SJSA1 (cell line): ENCODE measurements around the gene DCLK2. TPM values are rescaled to one million over a fixed set of nuclear protein-coding genes. Genes with fewer than 3 reads are reported as not detected.
A peak's percentile ranks its signal among the peaks of the same experiment; 100 is the strongest.

Source experiments
- DNase-seq, 2 experiments: peaks; one replicate each; pipeline ENCODE4 v3.0.0-alpha.2; 2015 to 2020; ENCODE audit warnings: low spot score in 2 of 2, low read depth in 1 of 2
- H3K27ac ChIP-seq: fragments of 250-450 bp; sonication (Bioruptor Pico); 2 replicates; pipeline ENCODE4 v1.5.1; 2020; ENCODE audit warnings: mild to moderate bottlenecking, moderate library complexity
- H3K27me3 ChIP-seq: fragments of 250-450 bp; sonication (Bioruptor Pico); replicated peaks from 2 replicates; pipeline ENCODE4 v1.5.1; 2020; ENCODE audit warnings: mild to moderate bottlenecking, moderate library complexity
- H3K36me3 ChIP-seq: fragments of 250-450 bp; sonication (Bioruptor Pico); 2 replicates; pipeline ENCODE4 v1.5.1; 2020; ENCODE audit warnings: mild to moderate bottlenecking
- H3K4me1 ChIP-seq: fragments of 250-450 bp; sonication (Bioruptor Pico); replicated peaks from 2 replicates; pipeline ENCODE4 v1.6.1; 2021; ENCODE audit warnings: mild to moderate bottlenecking
- H3K4me3 ChIP-seq: fragments of 250-450 bp; sonication (Bioruptor Pico); 2 replicates; pipeline ENCODE4 v1.5.1; 2020; ENCODE audit warnings: mild to moderate bottlenecking
- H3K9me3 ChIP-seq: fragments of 250-450 bp; sonication (Bioruptor Pico); replicated peaks from 2 replicates; pipeline ENCODE4 v1.5.1; 2020; ENCODE audit warnings: mild to moderate bottlenecking
- total RNA-seq: library from RNA; depleted of rRNA; stranded (reverse); fragments of >200 nt; shearing (Covaris generic); gene quantifications from 2 replicates; pipeline ENCODE4 v1.2.3, GENCODE V29; 2014; rRNA removed

Gene DCLK2
- 5.2 and 5.7 TPM in 2 replicates for total RNA-seq

DNA sequence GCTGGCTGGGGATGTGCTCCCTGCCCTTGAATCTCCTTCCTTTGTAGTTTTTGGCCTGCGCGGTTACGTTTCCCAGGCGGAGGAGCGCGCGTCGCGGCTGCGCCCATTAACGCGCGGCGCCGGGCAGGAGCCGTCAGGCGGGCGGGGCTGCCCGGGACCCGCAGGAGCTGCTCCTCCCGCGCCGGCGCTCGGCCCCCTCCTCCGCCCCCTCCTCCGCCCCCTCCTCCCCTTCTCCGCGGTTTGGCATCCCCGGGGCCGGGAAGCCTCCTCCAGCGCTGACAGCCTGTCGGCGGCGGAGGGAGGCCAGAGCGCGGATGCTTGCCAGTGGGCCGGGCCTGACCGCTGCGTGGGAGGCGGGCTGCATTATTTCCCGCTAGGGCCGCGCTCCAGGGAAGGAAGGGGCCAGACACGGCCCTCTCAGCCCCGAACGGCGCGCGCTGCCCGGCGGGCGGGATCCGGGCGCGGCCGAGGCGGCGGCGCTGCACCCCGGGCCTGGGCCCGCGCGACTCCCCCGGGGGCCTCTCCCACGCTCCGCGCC lies at the start of gene DCLK2:
DCLK2 (plus strand) TSS at position 405 of the 538 bp plus-strand sequence. CDS start 583 bp downstream, outside the sequence.
- Histone ChIP-seq H3K27me3 (no peaks in the 10 kb centered on the region), H3K27ac (peak within 1 kb of the TSS; percentile 54), H3K9me3 (no peaks in the 10 kb centered on the region), H3K36me3 (peaks cover 6% of the 10 kb centered on the region), H3K4me1 (peaks cover 15% of the 10 kb centered on the region; the same call in 1 of the 2 replicates), H3K4me3 (peak within 1 kb of the TSS; percentile 68)
- peak; percentile 77 to 79 for DNase-seq

DNA sequence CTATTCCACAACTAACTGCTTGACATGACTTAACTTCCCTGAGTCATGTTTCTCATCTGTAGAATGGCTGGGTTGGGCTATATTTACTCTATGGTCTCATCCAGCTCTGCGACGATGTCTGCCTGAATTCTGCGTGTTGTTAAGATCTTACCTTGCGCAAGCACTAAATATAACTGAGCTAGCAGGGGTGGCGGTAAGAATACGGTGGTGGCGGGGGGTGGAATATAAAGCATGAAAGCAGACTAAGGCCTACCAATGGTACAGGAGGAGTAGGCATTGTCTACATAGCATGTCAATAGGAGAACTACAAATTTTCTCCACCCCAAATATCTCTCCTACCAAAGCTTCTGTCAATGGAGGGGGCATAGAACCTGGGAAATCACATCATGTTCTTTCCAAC lies 45.7 kb upstream of the DCLK2 start:
- Histone ChIP-seq H3K27me3 (no peaks in the 10 kb centered on the region), H3K36me3 (no peaks in the 10 kb centered on the region), H3K4me1 (no peaks in the 10 kb centered on the region), H3K27ac (no peak overlapping the region), H3K9me3 (0 out of 2 replicates have a peak, but pooled peaks cover 2% of the 10 kb centered on the region), H3K4me3 (no peak overlapping the region)
- no peak for DNase-seq

DNA sequence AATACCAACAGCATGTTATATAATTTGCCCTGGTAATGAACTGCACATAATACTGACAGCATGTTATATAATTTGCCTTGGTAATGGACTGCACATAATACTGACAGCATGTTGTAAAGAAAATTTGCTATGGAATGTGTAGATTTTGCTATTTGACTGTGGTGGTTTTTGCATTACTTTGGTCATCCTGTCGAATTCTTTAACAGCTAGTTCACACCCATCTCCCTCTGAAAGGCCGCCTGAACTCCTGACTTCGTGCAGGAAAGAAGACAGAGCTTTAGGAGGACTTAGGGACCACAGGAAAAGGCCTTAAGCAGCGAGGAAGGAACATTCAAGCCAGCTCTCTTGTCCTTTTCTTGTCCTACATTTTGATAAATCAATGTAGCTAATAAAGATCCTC lies 45.2 kb upstream of the DCLK2 start:
- H3K36me3 ChIP-seq: no peaks in the 10 kb centered on the region
- no peaks in the 10 kb centered on the region for H3K27me3 ChIP-seq
- DNase-seq: no peak
- H3K9me3 ChIP-seq: no peaks in the 10 kb centered on the region
- H3K27ac ChIP-seq: no peak overlapping the region
- H3K4me3 ChIP-seq: no peak overlapping the region
- H3K4me1 ChIP-seq: no peaks in the 10 kb centered on the region

DNA sequence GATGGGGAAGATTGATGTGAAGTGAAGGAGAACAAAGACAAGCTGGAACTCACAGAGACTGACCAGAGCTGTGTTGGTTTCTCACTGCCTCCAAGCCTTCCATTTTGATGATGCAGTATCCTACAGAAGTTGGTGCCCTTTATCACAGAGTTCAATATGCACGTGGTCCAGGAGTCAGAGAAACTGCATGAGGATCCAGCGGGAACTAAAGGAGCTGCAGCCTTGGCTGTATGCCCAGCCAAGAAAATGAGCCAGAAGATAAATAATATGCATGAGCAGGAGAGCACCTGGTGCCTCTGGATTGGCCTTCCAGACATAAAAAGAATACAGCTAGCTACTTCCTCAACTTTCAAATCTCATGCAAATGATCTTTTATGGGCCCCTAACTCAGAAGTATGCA lies 44.3 kb upstream of the DCLK2 start:
- no peak for DNase-seq
- no peaks in the 10 kb centered on the region for H3K27me3 ChIP-seq

DNA sequence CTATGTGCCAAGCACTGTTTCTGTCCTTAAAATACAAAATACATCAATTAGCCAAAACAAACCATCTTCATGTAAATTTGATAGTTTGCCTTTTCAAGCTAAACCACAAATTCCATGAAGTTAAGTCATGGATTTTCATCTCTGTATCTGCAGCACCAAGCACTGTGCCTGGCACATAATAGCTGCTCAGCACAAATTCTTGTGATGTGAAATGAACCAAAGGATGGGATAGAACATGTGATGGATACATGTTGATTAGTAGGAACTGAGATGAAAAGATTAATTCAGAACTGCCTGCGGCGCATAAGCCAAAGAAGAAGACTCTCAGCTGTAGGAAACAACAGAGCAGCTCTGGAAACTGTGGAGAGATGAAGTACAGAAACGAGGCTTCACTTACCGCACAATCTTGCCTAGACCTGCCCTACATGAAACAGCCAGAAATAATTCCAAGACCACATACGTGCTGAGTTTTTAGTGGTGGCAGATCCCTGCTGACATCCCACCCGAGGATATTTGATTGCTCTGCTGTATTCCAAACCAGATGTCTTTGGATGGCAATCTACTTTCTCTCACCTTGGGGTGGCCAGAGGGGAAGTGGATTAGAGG lies 40.9 kb upstream of the DCLK2 start:
- Histone ChIP-seq H3K4me1 (no peaks in the 10 kb centered on the region), H3K9me3 (no peaks in the 10 kb centered on the region), H3K4me3 (no peak overlapping the region), H3K27ac (no peak overlapping the region), H3K27me3 (no peaks in the 10 kb centered on the region), H3K36me3 (no peaks in the 10 kb centered on the region)
- no peak for DNase-seq

More for the DNA sequence above, 44.3 kb upstream of the DCLK2 start:
- Histone ChIP-seq H3K4me3 (no peak overlapping the region), H3K36me3 (no peaks in the 10 kb centered on the region), H3K4me1 (no peaks in the 10 kb centered on the region), H3K27ac (no peak overlapping the region), H3K9me3 (no peaks in the 10 kb centered on the region)

DNA sequence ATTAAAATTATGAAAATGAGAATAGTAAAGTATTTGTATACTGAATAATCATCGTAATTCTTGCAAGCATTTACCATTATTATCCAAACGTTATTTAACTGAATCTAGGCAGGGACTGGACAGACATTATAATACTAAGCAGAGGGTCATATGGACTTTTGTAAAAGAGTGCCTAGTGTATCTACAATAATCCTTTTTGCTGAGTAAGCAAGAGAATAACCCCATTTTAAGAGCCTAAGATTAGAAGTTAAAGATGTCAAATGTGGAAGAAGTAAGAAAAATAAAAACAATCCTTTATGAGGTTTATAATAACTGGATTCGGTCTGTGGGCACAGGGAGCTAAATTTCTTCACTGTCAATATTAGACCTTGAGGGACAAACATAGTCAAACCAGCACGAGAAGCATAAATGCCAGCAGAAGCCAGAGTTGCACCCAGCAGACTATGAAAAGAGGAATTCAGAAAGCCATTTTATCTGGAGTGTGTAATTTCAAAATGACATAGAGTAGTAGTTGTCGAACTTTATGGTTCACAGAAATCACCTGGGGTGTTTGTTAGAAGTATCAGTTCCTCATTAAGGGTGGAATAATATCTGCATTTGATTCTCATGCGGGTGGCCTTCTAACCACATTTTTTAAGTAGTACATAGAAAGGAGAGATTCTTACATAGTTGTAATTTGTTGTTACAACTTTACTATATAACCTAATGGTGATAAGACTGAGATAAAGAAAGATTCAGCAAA lies 39.7 kb upstream of the DCLK2 start:
- no peak overlapping the region for H3K4me3 ChIP-seq
- no peaks in the 10 kb centered on the region for H3K9me3 ChIP-seq
- H3K4me1 ChIP-seq: no peaks in the 10 kb centered on the region
- H3K27me3 ChIP-seq: no peaks in the 10 kb centered on the region
- H3K27ac ChIP-seq: no peak overlapping the region
- H3K36me3 ChIP-seq: no peaks in the 10 kb centered on the region
- no peak for DNase-seq

DNA sequence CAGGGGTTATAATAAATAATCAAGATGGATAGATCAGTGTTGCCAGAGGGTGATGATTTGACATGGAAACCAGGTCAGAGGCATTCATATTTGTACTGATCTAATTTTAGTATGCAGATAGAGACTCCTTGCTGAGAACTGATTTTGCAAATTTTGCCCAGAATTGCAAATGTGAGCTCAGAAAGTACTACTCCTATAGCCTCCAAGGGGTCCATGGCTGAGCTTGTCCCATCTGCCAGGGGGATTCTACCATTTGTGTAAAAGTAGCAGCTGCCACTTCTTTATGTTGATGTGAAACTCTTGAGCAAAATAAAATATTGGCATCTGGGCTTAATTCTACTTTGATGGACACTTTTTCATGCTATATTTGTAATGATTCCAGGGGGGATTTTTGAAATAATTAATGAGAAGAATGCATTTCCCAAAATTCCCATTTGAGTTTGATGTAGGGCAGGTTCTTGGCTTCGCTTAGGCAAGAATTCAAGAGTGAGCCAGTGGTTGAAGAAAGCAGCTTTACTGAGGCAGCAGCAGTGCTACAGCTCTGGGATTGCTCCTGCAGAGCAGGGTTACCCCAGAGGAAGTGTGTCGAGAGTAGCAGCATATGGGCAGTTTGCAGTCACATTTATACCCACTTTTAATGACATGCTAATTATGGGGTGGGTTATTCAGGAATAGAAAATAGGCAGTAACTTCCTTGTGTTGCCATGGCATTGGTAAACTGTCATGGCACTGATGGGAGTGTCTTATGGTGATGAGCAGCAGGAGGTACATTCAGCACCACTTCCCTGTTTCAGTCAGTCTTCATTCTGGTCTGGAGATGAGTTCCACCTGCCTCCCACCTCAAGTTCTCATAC lies 38.7 kb upstream of the DCLK2 start:
- H3K27ac ChIP-seq: no peak overlapping the region
- H3K4me3 ChIP-seq: no peak overlapping the region
- no peaks in the 10 kb centered on the region for H3K27me3 ChIP-seq
- H3K4me1 ChIP-seq: no peaks in the 10 kb centered on the region
- H3K36me3 ChIP-seq: no peaks in the 10 kb centered on the region
- H3K9me3 ChIP-seq: no peaks in the 10 kb centered on the region
- no peak for DNase-seq

DNA sequence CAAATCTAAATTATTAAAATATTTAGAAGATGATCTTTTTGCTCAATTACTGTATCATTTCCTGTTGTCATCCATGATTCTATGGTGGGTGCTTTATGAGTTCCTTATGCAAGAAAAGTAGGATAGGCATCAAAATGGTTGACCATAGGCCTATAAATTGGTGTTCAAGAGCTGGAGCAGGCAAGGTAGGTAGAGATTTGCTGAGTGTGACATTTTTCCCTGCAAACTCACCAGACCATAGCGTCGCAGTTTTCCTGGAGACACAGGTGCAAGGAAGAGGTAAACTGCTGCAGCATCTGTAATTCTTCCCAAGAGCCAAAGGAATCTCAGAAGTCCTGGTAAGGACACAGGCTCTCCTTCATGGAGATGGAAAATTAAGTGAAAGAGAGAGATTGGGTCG lies 33.7 kb upstream of the DCLK2 start:
- H3K4me3 ChIP-seq: no peak overlapping the region
- no peak for DNase-seq
- H3K27me3 ChIP-seq: no peaks in the 10 kb centered on the region
- H3K27ac ChIP-seq: no peak overlapping the region
- no peaks in the 10 kb centered on the region for H3K4me1 ChIP-seq
- no peaks in the 10 kb centered on the region for H3K9me3 ChIP-seq
- no peaks in the 10 kb centered on the region for H3K36me3 ChIP-seq

DNA sequence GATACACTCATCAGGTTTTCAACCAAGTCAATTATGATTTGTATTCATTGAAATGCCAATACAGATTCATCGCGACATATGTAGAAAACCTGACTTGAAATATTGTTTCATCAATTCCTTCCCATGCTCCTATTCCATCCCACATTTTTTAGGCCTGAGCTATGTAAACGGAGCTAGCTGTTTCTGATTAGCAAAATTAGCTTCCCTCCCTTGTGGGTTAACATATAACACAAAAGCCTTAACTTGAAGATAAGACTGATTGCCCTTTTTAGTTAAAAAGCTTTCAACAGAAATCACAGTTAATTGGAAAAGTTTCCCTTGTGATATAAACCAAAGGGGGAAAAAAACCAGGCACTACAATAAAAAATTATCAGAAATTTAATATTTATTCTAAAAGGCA lies 32.8 kb upstream of the DCLK2 start:
- no peak for DNase-seq
- Histone ChIP-seq H3K9me3 (no peaks in the 10 kb centered on the region), H3K4me1 (no peaks in the 10 kb centered on the region), H3K4me3 (no peak overlapping the region), H3K27me3 (no peaks in the 10 kb centered on the region), H3K27ac (no peak overlapping the region), H3K36me3 (no peaks in the 10 kb centered on the region)

DNA sequence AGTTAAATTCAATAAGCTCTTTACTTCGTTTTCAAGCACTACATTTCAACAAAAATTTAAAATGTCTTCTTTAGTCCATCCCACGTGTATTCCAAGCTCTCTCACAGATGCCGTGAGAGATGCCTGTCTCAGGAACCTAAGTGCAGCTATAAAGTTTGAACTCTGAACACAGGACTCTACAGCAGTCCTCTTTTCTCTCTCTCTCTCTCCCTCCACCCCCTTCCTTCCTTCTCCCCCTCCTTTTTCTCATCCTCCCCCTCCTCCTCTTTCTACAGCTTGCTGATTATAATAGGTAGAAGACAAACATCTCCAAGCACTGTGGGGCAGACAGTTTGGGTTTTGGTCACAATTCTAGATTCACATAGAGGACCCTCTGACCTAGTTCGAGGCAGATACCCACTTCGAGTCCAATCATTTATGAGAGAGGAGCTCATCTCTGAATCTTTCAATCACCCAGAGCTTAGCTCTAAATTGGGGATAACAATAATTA lies 31.5 kb upstream of the DCLK2 start:
- H3K4me1 ChIP-seq: no peaks in the 10 kb centered on the region
- H3K36me3 ChIP-seq: no peaks in the 10 kb centered on the region
- no peaks in the 10 kb centered on the region for H3K9me3 ChIP-seq
- DNase-seq: no peak
- H3K27me3 ChIP-seq: no peaks in the 10 kb centered on the region
- H3K27ac ChIP-seq: no peak overlapping the region
- H3K4me3 ChIP-seq: no peak overlapping the region

DNA sequence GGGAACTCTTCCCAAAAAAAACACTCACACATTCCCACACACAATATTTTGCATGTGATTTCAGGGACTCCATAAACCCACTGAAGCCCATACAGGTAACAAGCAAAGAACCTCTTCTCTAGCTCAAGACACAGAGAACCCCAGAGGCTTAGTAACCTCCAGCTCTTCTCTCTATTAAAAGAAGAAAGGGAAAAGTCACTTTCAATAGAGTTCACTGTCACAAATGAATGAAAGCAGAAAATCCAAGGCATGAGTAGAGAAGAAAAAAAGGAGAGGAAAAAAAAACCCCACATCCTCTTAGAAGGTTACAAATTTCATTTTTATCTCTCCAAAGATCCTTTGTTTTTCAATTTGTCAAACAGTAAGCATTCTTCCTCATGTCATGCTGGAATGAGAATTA lies 30.7 kb upstream of the DCLK2 start:
- H3K36me3 ChIP-seq: no peaks in the 10 kb centered on the region
- no peaks in the 10 kb centered on the region for H3K4me1 ChIP-seq
- H3K27ac ChIP-seq: no peak overlapping the region
- H3K9me3 ChIP-seq: no peaks in the 10 kb centered on the region
- H3K27me3 ChIP-seq: no peaks in the 10 kb centered on the region
- DNase-seq: no peak
- H3K4me3 ChIP-seq: no peak overlapping the region

DNA sequence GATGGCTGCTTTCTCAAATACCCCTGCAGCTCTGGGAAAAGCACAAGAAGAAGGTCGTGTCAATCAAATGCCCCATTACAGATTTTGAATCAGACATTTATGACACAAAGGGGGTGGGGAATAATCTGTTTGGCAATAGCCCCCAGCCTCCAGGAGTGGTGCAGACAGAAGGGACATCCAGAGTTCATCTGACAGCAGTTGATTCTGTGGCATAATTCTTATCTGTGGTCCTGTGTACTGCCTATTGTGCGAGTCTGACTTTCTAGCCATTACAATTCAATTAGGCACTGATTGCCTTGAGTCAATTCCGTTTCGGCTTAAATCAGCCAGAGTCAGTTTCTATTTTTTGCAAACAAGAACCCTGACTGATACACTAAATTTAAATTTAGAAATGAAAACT lies 28.6 kb upstream of the DCLK2 start:
- H3K27ac ChIP-seq: no peak overlapping the region
- H3K4me3 ChIP-seq: no peak overlapping the region
- no peaks in the 10 kb centered on the region for H3K36me3 ChIP-seq
- no peaks in the 10 kb centered on the region for H3K9me3 ChIP-seq
- no peaks in the 10 kb centered on the region for H3K4me1 ChIP-seq
- DNase-seq: no peak
- no peaks in the 10 kb centered on the region for H3K27me3 ChIP-seq

DNA sequence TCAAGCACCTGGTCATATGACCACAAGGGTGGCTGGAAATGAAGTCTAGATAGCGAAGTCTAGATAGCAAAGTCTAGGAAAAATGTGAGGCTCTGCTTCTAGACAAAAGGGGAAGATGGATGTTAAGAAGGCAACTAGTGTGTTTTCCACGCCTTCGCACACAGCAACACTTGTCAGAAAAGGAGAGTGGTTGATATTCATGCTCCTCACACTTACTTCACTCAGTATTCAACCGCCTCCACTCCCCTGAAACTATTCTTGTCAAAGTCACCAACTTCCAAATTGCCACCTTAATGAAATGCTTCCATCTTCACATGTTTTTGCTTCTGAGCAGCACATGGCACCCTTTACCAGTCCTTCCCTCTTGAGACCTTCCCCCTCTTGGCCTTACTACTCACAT lies 27.7 kb upstream of the DCLK2 start:
- no peaks in the 10 kb centered on the region for H3K9me3 ChIP-seq
- H3K27ac ChIP-seq: no peak overlapping the region
- no peak overlapping the region for H3K4me3 ChIP-seq
- no peaks in the 10 kb centered on the region for H3K27me3 ChIP-seq
- no peaks in the 10 kb centered on the region for H3K36me3 ChIP-seq
- no peaks in the 10 kb centered on the region for H3K4me1 ChIP-seq
- DNase-seq: no peak
